Sigmoid colon (tissue), 7 donors: ENCODE measurements around the gene RIOK2. TPM values are rescaled to one million over a fixed set of nuclear protein-coding genes. Genes with fewer than 3 reads are reported as not detected.

Experiments used
- polyA plus RNA-seq, 3 donors: library from polyadenylated mRNA; stranded (reverse); fragments of 200-250 nt; gene quantifications; one replicate each; pipeline ENCODE4 v1.2.3, GENCODE V29; 2013
- small RNA-seq, 3 donors: library from RNA; depleted of rRNA; stranded (forward); fragments of <200 nt; gene quantifications; one replicate each; pipeline ENCODE3, GENCODE V24; 2016
- total RNA-seq, 4 donors: library from RNA; depleted of rRNA; stranded (reverse); fragments of >200 nt; gene quantifications; one replicate each; pipeline ENCODE4 v1.1.0, GENCODE V29; 2016
- donor health status: healthy with polysubstance abuse.
- donor health status: Bipolar disorder and iron deficiency.
- donor health status: healthy.

The RIOK2 gene
- total and polyA plus RNA-seq, 7 donors = 7.8 to 28.0 (median 16.1) TPM

Small RNA genes within 50 kb of the gene (small RNA-seq; reads per million reads assigned to genes)
- gene RNU1-73P = 0 reads per million in 3 donors

Other genes starting within 250 kb of the RIOK2 start
- 10 to 100 TPM; 45.2 to 68.1 (median 59.0) TPM for gene LNPEP, start 247.2 kb downstream of the RIOK2 start, total RNA-seq
- gene LNPEP, start 247.2 kb downstream of the RIOK2 start, polyA plus RNA-seq = 10 to 100 TPM in 1 of 3 donors, 1 to 10 TPM in 2; 1.4 to 12.7 (median 1.8) TPM
- gene LIX1, start 40.6 kb downstream of the RIOK2 start, total RNA-seq = 1 to 10 TPM in 3 of 4 donors, under 1 TPM in 1; 0.99 to 3.6 (median 2.1) TPM
- gene LIX1, start 40.6 kb downstream of the RIOK2 start, polyA plus RNA-seq = under 1 TPM in 1 of 3 donors, not detected in 2; 0.54 TPM